Breast epithelium (tissue), 4 donors: ENCODE results near the gene UNC13B. TPM values are rescaled to one million over a fixed set of nuclear protein-coding genes. Genes with fewer than 3 reads are reported as not detected.

ENCODE experiments used
- DNase-seq, 2 donors: peaks; one replicate each; pipeline ENCODE4 v3.0.0-alpha.2; 2019; ENCODE audit warnings: low spot score in 2 of 2
- H3K27ac ChIP-seq, 2 donors: fragments of 200-600 bp; sonication (generic) in 1 of 2; one replicate each; pipeline ENCODE4 v1.5.1; 2016 to 2019; ENCODE audit warnings: mild to moderate bottlenecking in 1 of 2
- H3K27me3 ChIP-seq, 2 donors: fragments of 200-600 bp; sonication (generic) in 1 of 2; one replicate each; pipeline versions ENCODE4 v1.5.1 to v1.6.0; 2017 to 2019; ENCODE audit warnings: control low read depth in 1 of 2, mild to moderate bottlenecking in 1 of 2
- H3K36me3 ChIP-seq: fragments of 200-600 bp; one replicate; pipeline ENCODE4 v1.5.1; 2019
- H3K4me1 ChIP-seq, 2 donors: fragments of 200-600 bp; sonication (generic); one replicate each; pipeline ENCODE4 v1.5.1; 2016 to 2019; ENCODE audit warnings: control low read depth in 1 of 2
- H3K4me3 ChIP-seq, 3 donors: fragments of 200-600 bp; sonication (generic); 1 replicate in 2 of 3; 2 replicates in 1 of 3; pipeline ENCODE4 v1.5.1; 2016 to 2019; ENCODE audit warnings: mild to moderate bottlenecking in 3 of 3, moderate library complexity in 2 of 3
- H3K9me3 ChIP-seq, 2 donors: fragments of 200-600 bp; sonication (generic) in 1 of 2; one replicate each; pipeline ENCODE4 v1.5.1; 2016 to 2019; ENCODE audit warnings: control low read depth in 1 of 2
- CTCF ChIP-seq, 3 donors: fragments of 450-650 bp; IDR thresholded peaks; one replicate each; pipeline ENCODE4 v1.5.1; 2016 to 2017; ENCODE audit warnings: antibody characterized with exemption in 3 of 3, mild to moderate bottlenecking in 3 of 3, moderate library complexity in 3 of 3
- POLR2A ChIP-seq: fragments of 450-650 bp; IDR thresholded peaks from one replicate; pipeline ENCODE4 v1.6.1; 2016; ENCODE audit warnings: antibody characterized with exemption, mild to moderate bottlenecking, moderate library complexity
- POLR2AphosphoS5 ChIP-seq, 3 donors: sonication (generic); formaldehyde crosslinking; IDR thresholded peaks; one replicate each; pipeline ENCODE4 v1.6.1; 2017; ENCODE audit warnings: antibody characterized with exemption in 3 of 3
- intact Hi-C: fragments of 100-400 bp; cut with DNase I; formaldehyde crosslinking; loops from one replicate; pipeline ENCODE4 v1.15.1; 2023; ENCODE audit warnings: low total_unique reads
- total RNA-seq, 3 donors: library from RNA; depleted of rRNA; stranded (reverse); fragments of >200 nt; gene quantifications; one replicate each; pipeline ENCODE4 v1.1.0, GENCODE V29; 2016

Gene UNC13B
- total RNA-seq, 3 donors from 2014 or later, result 19.3 to 36.6 (median 27.2) TPM

- intact Hi-C loops, result no loop called here
- H3K4me3 ChIP-seq, result no peak overlapping the region
- DNase-seq, result no peak
Measured at GRCh38 chr9:35205340-35205739, 43.5 kb downstream of the UNC13B start.

DNA sequence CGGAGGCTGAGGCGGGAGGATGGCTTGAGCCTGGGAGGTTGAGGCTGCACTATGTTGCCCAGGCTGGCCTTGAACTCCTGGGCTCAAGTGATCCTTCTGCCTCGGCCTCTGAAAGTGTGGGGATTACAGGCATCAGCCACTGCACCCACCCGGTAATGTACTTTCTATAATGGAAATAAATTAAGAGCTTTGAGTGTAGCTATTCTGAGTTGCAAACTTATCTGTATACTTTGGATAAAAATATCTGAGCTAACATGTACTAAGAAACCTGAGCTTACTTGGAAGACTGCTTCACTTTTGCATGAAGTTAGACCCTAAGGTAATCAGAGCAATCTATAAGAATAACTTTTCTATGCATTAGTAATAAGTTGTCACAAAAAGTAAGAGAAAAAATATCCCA lies 50.0 kb downstream of the UNC13B start:
- intact Hi-C loops, result no loop called here
- H3K27ac ChIP-seq, result no peak overlapping the region
- H3K36me3 ChIP-seq, result no peaks in the 10 kb centered on the region
- H3K27me3 ChIP-seq, result no peaks in the 10 kb centered on the region
- no peaks in the 10 kb centered on the region for H3K9me3 ChIP-seq
- DNase-seq, result no peak
- H3K4me1 ChIP-seq, result no peaks in the 10 kb centered on the region
- TF ChIP-seq POLR2A (no peak), CTCF (IDR thresholded peaks at IDR 0.05) (no peak), POLR2AphosphoS5 (IDR thresholded peaks at IDR 0.05) (no peak)
- H3K4me3 ChIP-seq, result no peak overlapping the region

More at GRCh38 chr9:35205340-35205739, 43.5 kb downstream of the UNC13B start:
- no peaks in the 10 kb centered on the region for H3K36me3 ChIP-seq
- peaks cover 20 to 22% of the 10 kb centered on the region in 2 donors for H3K9me3 ChIP-seq
- no peaks in the 10 kb centered on the region for H3K27me3 ChIP-seq
- no peaks in the 10 kb centered on the region for H3K4me1 ChIP-seq
- TF ChIP-seq CTCF (IDR thresholded peaks at IDR 0.05) (no peak), POLR2AphosphoS5 (IDR thresholded peaks at IDR 0.05) (no peak), POLR2A (no peak)
- no peak overlapping the region for H3K27ac ChIP-seq

DNA sequence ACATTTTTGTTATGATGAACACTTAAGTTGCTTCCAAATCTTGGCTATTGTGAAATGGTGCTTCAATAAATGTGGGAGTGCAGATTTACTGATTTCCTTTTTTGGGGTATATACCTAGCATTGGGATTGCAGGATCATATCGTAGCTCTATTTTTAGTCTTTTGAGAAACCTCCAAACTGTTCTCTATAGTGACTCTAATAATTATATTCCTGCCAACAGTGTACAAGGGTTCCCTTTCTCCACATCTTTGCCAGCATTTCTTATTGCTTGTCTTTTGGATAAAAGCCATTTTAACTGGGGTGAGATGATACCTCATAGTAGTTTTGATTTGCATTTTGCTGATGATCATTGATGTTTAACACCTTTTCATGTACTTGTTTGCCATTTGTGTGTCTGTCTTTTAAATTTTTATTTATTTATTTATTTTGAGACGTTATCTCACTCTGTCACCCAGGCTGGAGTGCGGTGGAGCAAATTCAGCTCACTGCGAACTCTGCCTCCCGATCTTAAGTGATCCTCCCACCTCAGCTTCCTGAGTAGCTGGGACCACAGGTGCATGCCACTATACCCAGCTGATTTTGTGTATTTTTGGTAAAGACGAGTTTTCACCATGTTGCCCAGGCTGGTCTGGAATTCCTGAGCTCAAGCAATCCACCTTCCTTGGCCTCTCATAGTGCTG lies 59.0 kb downstream of the UNC13B start:
- Histone ChIP-seq H3K27me3 (no peaks in the 10 kb centered on the region), H3K4me3 (no peak overlapping the region), H3K9me3 (peaks cover 7 to 18% of the 10 kb centered on the region in 2 donors), H3K36me3 (no peaks in the 10 kb centered on the region), H3K4me1 (no peaks in the 10 kb centered on the region), H3K27ac (no peak overlapping the region)
- DNase-seq, result no peak
- TF ChIP-seq POLR2AphosphoS5 (IDR thresholded peaks at IDR 0.05) (no peak), POLR2A (no peak), CTCF (IDR thresholded peaks at IDR 0.05) (no peak)
- intact Hi-C loops, result no loop called here

DNA sequence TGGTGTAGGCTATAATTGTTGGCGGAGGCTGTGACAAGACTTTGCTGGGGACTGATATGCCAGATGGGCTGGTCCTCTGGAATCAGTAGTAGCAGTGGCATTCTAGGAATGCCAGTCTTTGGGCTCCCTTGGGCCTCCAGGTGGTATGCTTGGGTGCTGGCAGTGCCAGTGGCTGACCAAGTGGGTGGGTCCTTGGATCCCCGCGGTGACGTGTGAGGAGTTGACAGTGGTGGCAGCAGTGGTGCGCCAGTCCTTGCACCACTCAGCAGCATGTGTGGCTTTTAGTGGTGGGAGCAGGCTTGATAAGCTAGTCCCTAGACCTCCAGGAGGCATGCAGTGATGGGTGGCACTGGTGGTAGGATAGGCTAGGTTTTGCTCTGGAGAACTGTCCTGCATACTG lies 63.9 kb downstream of the UNC13B start:
- intact Hi-C loops, result no loop called here
- no peak for TF ChIP-seq POLR2A
- TF ChIP-seq POLR2AphosphoS5 (IDR thresholded peaks at IDR 0.05), result no peak
- TF ChIP-seq CTCF (IDR thresholded peaks at IDR 0.05), result no peak
- no peak for DNase-seq
- Histone ChIP-seq H3K27me3 (no peaks in the 10 kb centered on the region), H3K4me3 (no peak overlapping the region), H3K27ac (no peak overlapping the region), H3K4me1 (no peaks in the 10 kb centered on the region), H3K9me3 (peaks cover 7 to 18% of the 10 kb centered on the region in 2 donors), H3K36me3 (no peaks in the 10 kb centered on the region)

- no peak for TF ChIP-seq POLR2AphosphoS5 (IDR thresholded peaks at IDR 0.05)
- TF ChIP-seq POLR2A, result no peak
- no peak for TF ChIP-seq CTCF (IDR thresholded peaks at IDR 0.05)
- intact Hi-C loops, result no loop called here
- Histone ChIP-seq H3K4me3 (no peak overlapping the region), H3K9me3 (peaks cover 7 to 18% of the 10 kb centered on the region in 2 donors), H3K27ac (no peak overlapping the region), H3K4me1 (no peaks in the 10 kb centered on the region), H3K27me3 (no peaks in the 10 kb centered on the region), H3K36me3 (no peaks in the 10 kb centered on the region)
- DNase-seq, result no peak
Measured at GRCh38 chr9:35226651-35227050, 64.8 kb downstream of the UNC13B start.
